MCF 10A (cell line): Measurements from ENCODE around the gene ATG5. TPM values are rescaled to one million over a fixed set of nuclear protein-coding genes. Genes with fewer than 3 reads are reported as not detected.
A peak's percentile ranks its signal among the peaks of the same experiment; 100 is the strongest.

Experiments
- BruUV-seq: library from RNA; stranded (reverse); fragments of 400-500 nt; replicated peaks from 2 replicates; lab custom pipeline; 2021; lab: Mats Ljungman, UMichigan
- CTCF ChIA-PET: fragments of 300-600 bp; sonication (Branson Sonifier 250); formaldehyde crosslinking; extraction: SDS; loops from one replicate; lab custom pipeline; 2021; ENCODE audit warnings: antibody characterized with exemption, inconsistent platforms; lab: Yijun Ruan, JAX
- POLR2A ChIA-PET: fragments of 300-600, 350-650 bp; sonication (Branson Sonifier 250); formaldehyde crosslinking; extraction: SDS; loops from one replicate; lab custom pipeline; 2020; ENCODE audit warnings: antibody characterized with exemption, inconsistent platforms; lab: Yijun Ruan, JAX
- DNase-seq: peaks from one replicate; pipeline ENCODE4 v3.0.0-alpha.2; 2018; ENCODE audit not compliant: unreplicated experiment
- H3K27ac Mint-ChIP-seq: one replicate; pipeline ENCODE4 v1.8.0; 2022; ENCODE audit warnings: mild to moderate bottlenecking, low read depth, mixed read lengths; ENCODE audit not compliant: unreplicated experiment
- H3K27me3 Mint-ChIP-seq: one replicate; pipeline ENCODE4 v1.8.0; 2022; ENCODE audit warnings: mixed read lengths; ENCODE audit not compliant: insufficient read depth, unreplicated experiment
- H3K36me3 Mint-ChIP-seq: one replicate; pipeline ENCODE4 v1.8.0; 2022; ENCODE audit warnings: mild to moderate bottlenecking, moderate library complexity, mixed read lengths; ENCODE audit not compliant: insufficient read depth, unreplicated experiment
- H3K4me1 Mint-ChIP-seq: one replicate; pipeline ENCODE4 v1.8.0; 2022; ENCODE audit warnings: mixed read lengths; ENCODE audit not compliant: insufficient read depth, unreplicated experiment
- H3K4me3 Mint-ChIP-seq: one replicate; pipeline ENCODE4 v1.8.0; 2022; ENCODE audit warnings: mild to moderate bottlenecking, moderate library complexity, mixed read lengths; ENCODE audit not compliant: unreplicated experiment
- H3K9me3 Mint-ChIP-seq: one replicate; pipeline ENCODE4 v1.8.0; 2022; ENCODE audit warnings: mixed read lengths; ENCODE audit not compliant: unreplicated experiment
- CTCF ChIP-seq: fragments of 200-600 bp; IDR thresholded peaks from one replicate; pipeline ENCODE4 v1.8.0; 2022; ENCODE audit warnings: antibody characterized with exemption, mild to moderate bottlenecking; ENCODE audit not compliant: unreplicated experiment
- intact Hi-C: fragments of 100-400 bp; cut with micrococcal nuclease; formaldehyde crosslinking; loops from 2 replicates; pipeline ENCODE4 v1.14.1; 2022
- total RNA-seq: library from RNA; stranded (reverse); gene quantifications from 2 replicates; pipeline ENCODE4 v1.2.3, GENCODE V29; 2022

The ATG5 gene
- total RNA-seq, 1 experiment from 2014 or later = 33.3 TPM

GRCh38 chr6:106225581-106225980, 100.0 kb downstream of the ATG5 start:
- Mint-ChIP-seq H3K27ac (no peak overlapping the region), H3K36me3 (peaks cover 7% of the 10 kb centered on the region), H3K4me3 (no peak overlapping the region), H3K9me3 (no peaks in the 10 kb centered on the region), H3K4me1 (peaks cover 4% of the 10 kb centered on the region), H3K27me3 (no peaks in the 10 kb centered on the region)
- DNase-seq = no peak
- BruUV-seq = no TSS peak
- POLR2A ChIA-PET = no interaction called here
- intact Hi-C loops = no loop called here
- no peak for TF ChIP-seq CTCF
- CTCF ChIA-PET = interaction anchor here (0.6 to 1.4 kb wide), 5 partner anchors 9 to 794 kb away, joined by 3 to 4 read pairs (median 3); no protein-coding TSS in a partner anchor

- BruUV-seq = no TSS peak
- H3K27ac Mint-ChIP-seq = no peak overlapping the region
- TF ChIP-seq CTCF = peak; percentile 62
- CTCF ChIA-PET = interaction anchor here (0.5 to 4.5 kb wide), 54 partner anchors 10 to 1302 kb away, joined by 3 to 40 read pairs (median 4); partner anchors contain the start of gene PRDM1
- H3K36me3 Mint-ChIP-seq = peaks cover 7% of the 10 kb centered on the region
- no peak overlapping the region for H3K4me3 Mint-ChIP-seq
- intact Hi-C loops = loop anchor here (1.0 to 5.0 kb wide), 6 partner anchors 77 to 792 kb away; partner anchors contain the start of gene PRDM1
- no peaks in the 10 kb centered on the region for H3K27me3 Mint-ChIP-seq
- H3K9me3 Mint-ChIP-seq = no peaks in the 10 kb centered on the region
- POLR2A ChIA-PET = interaction anchor here (0.7 to 2.8 kb wide), 9 partner anchors 11 to 792 kb away, joined by 3 to 19 read pairs (median 4); partner anchors contain the start of gene PRDM1
- DNase-seq = peak; percentile 78
- H3K4me1 Mint-ChIP-seq = peaks cover 4% of the 10 kb centered on the region
Observed at GRCh38 chr6:106223300-106223930, 102.1 kb downstream of the ATG5 start.

DNA sequence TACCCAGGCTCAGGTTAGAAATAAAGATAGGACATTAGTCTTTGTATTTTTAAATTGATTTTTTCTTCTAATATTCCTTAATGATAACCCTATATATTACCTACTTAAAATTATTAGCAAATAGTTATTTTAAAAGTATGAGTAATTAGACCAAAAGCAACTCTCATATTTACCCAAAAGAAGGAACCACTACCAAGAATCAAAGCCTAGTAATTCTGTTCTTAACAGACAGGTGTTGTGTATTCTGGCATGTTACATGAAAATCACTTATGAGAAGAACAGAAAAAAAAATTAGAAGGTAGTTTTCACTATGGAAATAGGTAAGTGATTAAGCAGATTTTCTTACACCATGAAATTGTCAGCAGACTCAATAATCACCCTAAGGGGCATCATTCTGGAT, 105.1 kb downstream of the ATG5 start:
- ChIA-PET POLR2A (interaction anchor here (0.7 to 0.9 kb wide), 2 partner anchors 27 to 385 kb away, joined by 3 to 4 read pairs; no protein-coding TSS in a partner anchor), CTCF (interaction anchor here (1.2 to 4.5 kb wide), 2 partner anchors 38 to 736 kb away, joined by 4 to 40 read pairs; no protein-coding TSS in a partner anchor)
- no TSS peak for BruUV-seq
- intact Hi-C loops = loop anchor here (5.0 kb wide), 2 partner anchors 488 to 618 kb away; no protein-coding TSS in a partner anchor
- Mint-ChIP-seq H3K27ac (no peak overlapping the region), H3K36me3 (no peaks in the 10 kb centered on the region), H3K4me3 (no peak overlapping the region), H3K9me3 (no peaks in the 10 kb centered on the region), H3K4me1 (peaks cover 4% of the 10 kb centered on the region), H3K27me3 (no peaks in the 10 kb centered on the region)
- TF ChIP-seq CTCF = no peak
- no peak for DNase-seq

DNA sequence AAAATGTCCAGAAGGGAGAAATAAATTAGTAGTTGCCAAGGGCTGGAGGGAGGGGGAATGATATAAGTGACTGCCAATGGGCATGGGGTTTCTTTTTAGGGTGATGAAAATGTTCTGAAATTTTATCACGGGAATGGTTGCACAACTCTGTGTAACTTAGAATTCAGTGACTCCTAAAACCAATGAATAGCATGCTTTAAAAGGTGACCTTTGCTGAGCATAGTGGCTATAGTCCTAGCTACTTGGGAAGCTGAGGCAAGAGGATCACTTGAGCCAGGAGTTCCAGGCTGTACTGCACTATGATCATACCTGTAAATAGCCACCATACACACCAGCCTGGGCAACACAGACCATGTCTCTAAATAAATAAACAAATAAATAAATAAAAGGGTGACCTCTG, 109.0 kb downstream of the ATG5 start:
- no peaks in the 10 kb centered on the region for H3K27me3 Mint-ChIP-seq
- peak; percentile 10 for DNase-seq
- TF ChIP-seq CTCF = no peak
- no TSS peak for BruUV-seq
- H3K4me1 Mint-ChIP-seq = no peaks in the 10 kb centered on the region
- CTCF ChIA-PET = interaction anchor here (0.6 kb wide), 1 partner anchor 9 kb away, joined by 3 read pairs; no protein-coding TSS in a partner anchor
- no peaks in the 10 kb centered on the region for H3K9me3 Mint-ChIP-seq
- no peaks in the 10 kb centered on the region for H3K36me3 Mint-ChIP-seq
- POLR2A ChIA-PET = no interaction called here
- intact Hi-C loops = no loop called here
- no peak overlapping the region for H3K27ac Mint-ChIP-seq
- H3K4me3 Mint-ChIP-seq = no peak overlapping the region
